ENCODE measurements around the gene HSPA1B. TPM values are rescaled to one million over a fixed set of nuclear protein-coding genes. Genes with fewer than 3 reads are reported as not detected.

HSPA1B gene
- total RNA-seq: 100 to 1,000 TPM; 172 to 254 (median 200) TPM
- long read RNA-seq, donor 1, transcript HSPA1B-201 (1 exons, 2,521 nt): major isoform, 69 of 70 reads
- long read RNA-seq, donor 1, partial matches to known transcripts: 0 of 70 reads
- long read RNA-seq, donor 1, other reads (novel, unspliced or antisense): 1 of 70 reads
- long read RNA-seq, donor 2, transcript HSPA1B-201 (1 exons, 2,521 nt): major isoform, 16 of 16 reads
- long read RNA-seq, donor 2, partial matches to known transcripts: 0 of 16 reads
- long read RNA-seq, donor 2, other reads (novel, unspliced or antisense): 0 of 16 reads

GRCh38 chr6:31827286-31828079 is at the start of gene HSPA1B:
Gene HSPA1B (plus strand): TSS chr6:31827738. CDS start chr6:31827951, 213 bp downstream.
- no peaks in the 10 kb centered on the region for H3K9me3 ChIP-seq
- H3K4me1 ChIP-seq (ENCODE audit: low read depth): peaks cover 49% of the 10 kb centered on the region
- ATAC-seq (peak; percentile 84), DNase-seq (peak; percentile 98 to 99 (median 99))
- no peak for TF ChIP-seq CTCF (IDR thresholded peaks at IDR 0.05)
- H3K36me3 ChIP-seq (ENCODE audit: low read depth): peaks cover 4% of the 10 kb centered on the region
- intact Hi-C loops (cut with DNase I, micrococcal nuclease): no loop called here
- H3K4me3 ChIP-seq: peak within 1 kb of the TSS; percentile 54

GRCh38 chr6:31778193-31778592 is 49.3 kb upstream of the HSPA1B start:
- intact Hi-C loops (cut with DNase I, micrococcal nuclease): no loop called here
- Histone ChIP-seq H3K4me3 (no peak overlapping the region), H3K4me1 (ENCODE audit: low read depth) (peaks cover 29% of the 10 kb centered on the region), H3K36me3 (ENCODE audit: low read depth) (no peaks in the 10 kb centered on the region), H3K9me3 (no peaks in the 10 kb centered on the region)
- ATAC-seq (no peak), DNase-seq (no peak)
- TF ChIP-seq CTCF (IDR thresholded peaks at IDR 0.05): no peak

- Histone ChIP-seq H3K4me1 (ENCODE audit: low read depth) (peaks cover 29% of the 10 kb centered on the region), H3K9me3 (no peaks in the 10 kb centered on the region), H3K36me3 (ENCODE audit: low read depth) (peaks cover 3% of the 10 kb centered on the region), H3K4me3 (no peak overlapping the region)
- ATAC-seq: no peak
- no peak for DNase-seq
- TF ChIP-seq CTCF (IDR thresholded peaks at IDR 0.05): no peak
- intact Hi-C loops (cut with DNase I, micrococcal nuclease): no loop called here
These were observed 48.3 kb upstream of the HSPA1B start for GRCh38 chr6:31778999-31779885.

- ATAC-seq (no peak), DNase-seq (no peak)
- H3K36me3 ChIP-seq (ENCODE audit: low read depth): peaks cover 3% of the 10 kb centered on the region
- TF ChIP-seq CTCF (IDR thresholded peaks at IDR 0.05): no peak
- H3K4me1 ChIP-seq (ENCODE audit: low read depth): peaks cover 25% of the 10 kb centered on the region
- no peak overlapping the region for H3K4me3 ChIP-seq
- no peaks in the 10 kb centered on the region for H3K9me3 ChIP-seq
- intact Hi-C loops (cut with DNase I, micrococcal nuclease): no loop called here
These were observed 47.6 kb upstream of the HSPA1B start for GRCh38 chr6:31779908-31780307.

GRCh38 chr6:31780507-31781243 is 46.9 kb upstream of the HSPA1B start:
- peaks cover 3% of the 10 kb centered on the region for H3K36me3 ChIP-seq (ENCODE audit: low read depth)
- no peak for DNase-seq
- peaks cover 18% of the 10 kb centered on the region for H3K4me1 ChIP-seq (ENCODE audit: low read depth)
- TF ChIP-seq CTCF (IDR thresholded peaks at IDR 0.05): no peak
- no peak for ATAC-seq
- intact Hi-C loops (cut with DNase I, micrococcal nuclease): no loop called here
- H3K9me3 ChIP-seq: no peaks in the 10 kb centered on the region
- H3K4me3 ChIP-seq: no peak overlapping the region

Data from mucosa of descending colon (tissue), 3 donors.